GM23248 (cell line): ENCODE data around the gene GSG1L. TPM values are rescaled to one million over a fixed set of nuclear protein-coding genes. Genes with fewer than 3 reads are reported as not detected.
A peak's percentile ranks its signal among the peaks of the same experiment; 100 is the strongest.

Experiments
- DNase-seq: peaks from one replicate; pipeline ENCODE4 v3.0.0-alpha.2; 2015
- H2AFZ ChIP-seq: fragments of 200-600 bp; sonication (generic); 2 replicates; pipeline ENCODE4 v1.6.1; 2016; ENCODE audit warnings: antibody characterized with exemption
- H3F3A ChIP-seq: fragments of 200-600 bp; sonication (generic); 2 replicates; pipeline ENCODE4 v1.6.1; 2016; ENCODE audit warnings: mild to moderate bottlenecking, antibody characterized with exemption, mixed run types; ENCODE audit not compliant: insufficient read depth
- H3K27ac ChIP-seq: fragments of 200-600 bp; sonication (generic); 2 replicates; pipeline ENCODE4 v1.5.1; 2016; ENCODE audit warnings: mild to moderate bottlenecking
- H3K27me3 ChIP-seq: fragments of 200-600 bp; sonication (generic); replicated peaks from 2 replicates; pipeline ENCODE4 v1.6.1; 2016; ENCODE audit warnings: mild to moderate bottlenecking; ENCODE audit not compliant: insufficient read depth
- H3K36me3 ChIP-seq: fragments of 200-600 bp; sonication (generic); 2 replicates; pipeline ENCODE4 v1.6.1; 2016; ENCODE audit warnings: low read depth, mild to moderate bottlenecking
- H3K4me1 ChIP-seq: fragments of 200-600 bp; sonication (generic); 2 replicates; pipeline ENCODE4 v1.6.1; 2016; ENCODE audit warnings: mild to moderate bottlenecking; ENCODE audit not compliant: insufficient read depth
- H3K4me2 ChIP-seq: fragments of 200-600 bp; sonication (generic); one replicate; pipeline ENCODE4 v1.6.1; 2016; ENCODE audit warnings: mild to moderate bottlenecking; ENCODE audit not compliant: unreplicated experiment
- H3K4me3 ChIP-seq: fragments of 200-600 bp; sonication (generic); 2 replicates; pipeline ENCODE4 v1.5.1; 2016; ENCODE audit warnings: mild to moderate bottlenecking
- H3K79me2 ChIP-seq: fragments of 200-600 bp; sonication (generic); 2 replicates; pipeline ENCODE4 v1.6.1; 2016; ENCODE audit warnings: mild to moderate bottlenecking; ENCODE audit not compliant: insufficient read depth
- H3K9ac ChIP-seq: fragments of 200-600 bp; sonication (generic); 2 replicates; pipeline ENCODE4 v1.6.1; 2016; ENCODE audit warnings: mild to moderate bottlenecking
- H3K9me2 ChIP-seq: fragments of 200-600 bp; sonication (generic); 2 replicates; pipeline ENCODE4 v1.6.1; 2016; ENCODE audit warnings: mixed run types, mild to moderate bottlenecking, moderate library complexity; ENCODE audit not compliant: insufficient read depth
- H3K9me3 ChIP-seq: fragments of 200-600 bp; sonication (generic); one replicate; pipeline ENCODE4 v1.6.1; 2017; ENCODE audit warnings: low read depth
- H4K20me1 ChIP-seq: fragments of 200-600 bp; sonication (generic); 2 replicates; pipeline ENCODE4 v1.6.0; 2016; ENCODE audit not compliant: insufficient read depth
- EZH2 ChIP-seq: fragments of 200-600 bp; sonication (generic); IDR thresholded peaks from 2 replicates; pipeline ENCODE4 v1.6.1; 2018; ENCODE audit warnings: antibody characterized with exemption, mild to moderate bottlenecking; ENCODE audit not compliant: insufficient read depth, poor library complexity, severe bottlenecking
- EZH2phosphoT487 ChIP-seq: fragments of 200-600 bp; sonication (generic); IDR thresholded peaks from 2 replicates; pipeline ENCODE4 v1.6.1; 2018; ENCODE audit warnings: antibody characterized with exemption, moderate library complexity, mild to moderate bottlenecking, low read depth; ENCODE audit not compliant: insufficient read depth
- WGBS, 2 experiments: methylation state at CpG; one replicate each; pipeline ENCODE4 v1.1.6; 2015 to 2017; ENCODE audit warnings: low lambda C conversion rate in 2 of 2, low coverage in 1 of 2; ENCODE audit errors: missing lambda C conversion rate in 2 of 2; 5-methylcytosine and 5-hydroxymethylcytosine counted together
- in situ Hi-C: fragments of 300-500 bp; cut with MboI; formaldehyde crosslinking; loops from 2 replicates; pipeline ENCODE4 v1.15.0; 2020
- polyA plus RNA-seq: library from polyadenylated mRNA; unstranded; fragments of >200 nt; fragmentation: Nextera tagmentation; extraction: Ambion mirVana; gene quantifications from 2 replicates; pipeline ENCODE4 v1.2.1, GENCODE V29; 2016
- total RNA-seq: library from RNA; depleted of rRNA; stranded (reverse); fragments of >200 nt; shearing (Covaris generic); gene quantifications from 2 replicates; pipeline ENCODE4 v1.2.3, GENCODE V29; 2014

GSG1L gene
- total and polyA plus RNA-seq, 2 experiments from 2014 or later = not detected

- 17 to 25% methylated on average over 7 of the region's 7 CpGs for WGBS, 2 experiments
- H3K9me3 ChIP-seq = no peaks in the 10 kb centered on the region
- H3K9ac ChIP-seq = no peak overlapping the region
- DNase-seq = peak; percentile 81
- peaks cover 17% of the 10 kb centered on the region for H3K27me3 ChIP-seq
- no peak overlapping the region for H2AFZ ChIP-seq
- H4K20me1 ChIP-seq = no peaks in the 10 kb centered on the region
- no peaks in the 10 kb centered on the region for H3F3A ChIP-seq
- in situ Hi-C loops = no loop called here
- no peak overlapping the region for H3K27ac ChIP-seq
- H3K9me2 ChIP-seq = no peaks in the 10 kb centered on the region
- no peak overlapping the region for H3K4me3 ChIP-seq
- H3K4me2 ChIP-seq = no peak overlapping the region
- H3K79me2 ChIP-seq = no peaks in the 10 kb centered on the region
- no peaks in the 10 kb centered on the region for H3K4me1 ChIP-seq
- TF ChIP-seq EZH2 (no peak), EZH2phosphoT487 (no peak)
- no peaks in the 10 kb centered on the region for H3K36me3 ChIP-seq
These were observed 85.5 kb downstream of the GSG1L start for GRCh38 chr16:27977966-27978365.

- DNase-seq = no peak
- no peak overlapping the region for H3K4me3 ChIP-seq
- no peaks in the 10 kb centered on the region for H3K9me3 ChIP-seq
- TF ChIP-seq EZH2phosphoT487 (no peak), EZH2 (no peak)
- H3K4me1 ChIP-seq = no peaks in the 10 kb centered on the region
- H3K27ac ChIP-seq = no peak overlapping the region
- no peaks in the 10 kb centered on the region for H3K9me2 ChIP-seq
- 63 to 65% methylated on average over 9 of the region's 9 CpGs for WGBS, 2 experiments
- no peaks in the 10 kb centered on the region for H3K79me2 ChIP-seq
- H4K20me1 ChIP-seq = no peaks in the 10 kb centered on the region
- H3K4me2 ChIP-seq = no peak overlapping the region
- in situ Hi-C loops = no loop called here
- H3F3A ChIP-seq = no peaks in the 10 kb centered on the region
- H3K36me3 ChIP-seq = no peaks in the 10 kb centered on the region
- H3K9ac ChIP-seq = no peak overlapping the region
- no peak overlapping the region for H2AFZ ChIP-seq
- peaks cover 17% of the 10 kb centered on the region for H3K27me3 ChIP-seq
These were observed 86.5 kb downstream of the GSG1L start for GRCh38 chr16:27976990-27977389.

DNA sequence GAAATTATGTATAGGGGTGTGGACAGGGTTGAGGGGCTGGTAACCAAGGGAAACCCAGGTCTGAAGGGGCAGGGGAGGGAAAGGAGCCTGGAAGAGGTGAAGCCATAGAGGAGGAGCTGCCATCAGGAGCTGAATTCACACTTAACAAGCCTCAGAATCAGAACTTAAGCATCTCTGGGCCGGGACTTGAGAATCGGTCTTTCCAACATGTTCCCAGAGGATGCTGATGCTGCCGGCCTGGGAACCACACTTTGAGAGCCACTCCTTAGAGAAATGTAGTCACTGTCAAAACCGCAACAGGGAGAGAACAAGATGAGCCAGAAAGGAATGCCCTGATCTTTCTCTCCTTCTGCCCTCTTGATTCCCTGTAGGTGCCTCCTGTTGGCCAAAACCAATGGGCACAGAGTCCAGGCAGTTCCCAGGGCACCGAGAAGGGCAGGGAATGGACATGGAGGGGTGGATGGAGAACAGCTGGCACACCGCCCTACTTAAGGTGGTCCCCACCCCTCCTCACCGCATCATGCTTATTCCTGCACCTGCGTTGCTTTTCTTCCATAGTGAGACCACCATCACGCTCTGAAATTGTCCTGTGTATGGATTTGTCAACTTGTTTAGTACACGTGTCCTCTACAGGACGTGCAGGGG is 88.5 kb downstream of the GSG1L start:
- Histone ChIP-seq H3K27ac (no peak overlapping the region), H3K4me1 (no peaks in the 10 kb centered on the region), H3K36me3 (no peaks in the 10 kb centered on the region), H3K9me3 (no peaks in the 10 kb centered on the region), H3F3A (no peaks in the 10 kb centered on the region), H2AFZ (no peak overlapping the region), H3K4me3 (no peak overlapping the region), H4K20me1 (no peaks in the 10 kb centered on the region), H3K4me2 (no peak overlapping the region), H3K9ac (no peak overlapping the region), H3K27me3 (peaks cover 20% of the 10 kb centered on the region), H3K9me2 (no peaks in the 10 kb centered on the region), H3K79me2 (no peaks in the 10 kb centered on the region)
- in situ Hi-C loops = no loop called here
- TF ChIP-seq EZH2phosphoT487 = no peak
- TF ChIP-seq EZH2 = no peak
- DNase-seq = no peak
- WGBS, 2 experiments = 56 to 57% methylated on average over 11 of the region's 11 CpGs

- 37 to 44% methylated on average over 6 to 7 of the region's 7 CpGs for WGBS, 2 experiments
- H3K4me2 ChIP-seq = no peak overlapping the region
- no peaks in the 10 kb centered on the region for H3K9me2 ChIP-seq
- no peak overlapping the region for H3K9ac ChIP-seq
- H2AFZ ChIP-seq = no peak overlapping the region
- peaks cover 20% of the 10 kb centered on the region for H3K27me3 ChIP-seq
- in situ Hi-C loops = no loop called here
- no peaks in the 10 kb centered on the region for H3K36me3 ChIP-seq
- no peak for TF ChIP-seq EZH2phosphoT487
- TF ChIP-seq EZH2 = no peak
- H3K4me1 ChIP-seq = no peaks in the 10 kb centered on the region
- no peak for DNase-seq
- H3K79me2 ChIP-seq = no peaks in the 10 kb centered on the region
- no peak overlapping the region for H3K4me3 ChIP-seq
- no peaks in the 10 kb centered on the region for H3K9me3 ChIP-seq
- H3F3A ChIP-seq = no peaks in the 10 kb centered on the region
- H4K20me1 ChIP-seq = no peaks in the 10 kb centered on the region
- no peak overlapping the region for H3K27ac ChIP-seq
These were observed 89.8 kb downstream of the GSG1L start for GRCh38 chr16:27973678-27974077.
